ENCODE results near the gene UBE2L3. TPM values are rescaled to one million over a fixed set of nuclear protein-coding genes. Genes with fewer than 3 reads are reported as not detected.
A peak's percentile ranks its signal among the peaks of the same experiment; 100 is the strongest.
"Not testable (repeated sequence)": the region's sequence is repeated elsewhere in the genome, so short reads cannot be mapped to it uniquely, and the experiment has no call there.

Gene UBE2L3
- total and polyA plus RNA-seq, 4 donors: 37.2 to 63.0 (median 44.0) TPM

GRCh38 chr22:21563912-21564311, 3.6 kb upstream of the UBE2L3 start:
- WGBS, 2 donors: 97% methylated on average over 8 of the region's 8 CpGs
- H3K27ac ChIP-seq (ENCODE audit: low read depth in 1 of 2, low read length in 1 of 2): no peak overlapping the region
- TF ChIP-seq CTCF (IDR thresholded peaks at IDR 0.05; ENCODE audit: control extremely low read depth, extremely low read depth): no peak
- ATAC-seq (ENCODE audit: insufficient read depth, low FRiP score): no peak
- no peak for DNase-seq
- H3K4me3 ChIP-seq: no peak overlapping the region
- H3K4me1 ChIP-seq (ENCODE audit: control insufficient read depth in 5 of 5, insufficient read depth in 5 of 5, low read length in 5 of 5): peaks cover 2 to 6% (median 3%) of the 10 kb centered on the region in 5 donors
- no peaks in the 10 kb centered on the region for H3K27me3 ChIP-seq (ENCODE audit: control insufficient read depth in 3 of 3, insufficient read depth in 3 of 3, low read length in 2 of 3)
- H3K9ac ChIP-seq (ENCODE audit: insufficient read depth in 1 of 2, low read length in 2 of 2): no peak overlapping the region
- H3K9me3 ChIP-seq (ENCODE audit: control insufficient read depth in 4 of 4, insufficient read depth in 3 of 4, low read length in 3 of 4): no peaks in the 10 kb centered on the region
- no peaks in the 10 kb centered on the region for H3K36me3 ChIP-seq (ENCODE audit: control insufficient read depth in 4 of 4, insufficient read depth in 4 of 4, low read length in 4 of 4)

- H3K9ac ChIP-seq (ENCODE audit: insufficient read depth in 1 of 2, low read length in 2 of 2): no peak overlapping the region
- H3K4me1 ChIP-seq (ENCODE audit: control insufficient read depth in 5 of 5, insufficient read depth in 5 of 5, low read length in 5 of 5): peaks cover 3 to 11% (median 7%) of the 10 kb centered on the region in 5 donors
- H3K4me3 ChIP-seq: no peak overlapping the region
- ATAC-seq (ENCODE audit: insufficient read depth, low FRiP score) (no peak), DNase-seq (no peak)
- H3K9me3 ChIP-seq (ENCODE audit: control insufficient read depth in 4 of 4, insufficient read depth in 3 of 4, low read length in 3 of 4): no peaks in the 10 kb centered on the region
- H3K36me3 ChIP-seq (ENCODE audit: control insufficient read depth in 4 of 4, insufficient read depth in 4 of 4, low read length in 4 of 4): no peaks in the 10 kb centered on the region
- TF ChIP-seq CTCF (IDR thresholded peaks at IDR 0.05; ENCODE audit: control extremely low read depth, extremely low read depth): no peak
- H3K27ac ChIP-seq (ENCODE audit: low read depth in 1 of 2, low read length in 1 of 2): no peak overlapping the region
- no peaks in the 10 kb centered on the region for H3K27me3 ChIP-seq (ENCODE audit: control insufficient read depth in 3 of 3, insufficient read depth in 3 of 3, low read length in 2 of 3)
- WGBS, 2 donors: 84 to 93% methylated on average over 6 of the region's 6 CpGs
Observed at GRCh38 chr22:21564411-21564810, 3.1 kb upstream of the UBE2L3 start.

GRCh38 chr22:21568347-21569075, 997 bp downstream of the UBE2L3 start:
- Histone ChIP-seq H3K27me3 (ENCODE audit: control insufficient read depth in 3 of 3, insufficient read depth in 3 of 3, low read length in 2 of 3) (no peaks in the 10 kb centered on the region), H3K27ac (ENCODE audit: low read depth in 1 of 2, low read length in 1 of 2) (peak overlapping the region; percentile 95 to 96), H3K36me3 (ENCODE audit: control insufficient read depth in 4 of 4, insufficient read depth in 4 of 4, low read length in 4 of 4) (no peaks in the 10 kb centered on the region), H3K4me1 (ENCODE audit: control insufficient read depth in 5 of 5, insufficient read depth in 5 of 5, low read length in 5 of 5) (peaks cover 12 to 20% (median 19%) of the 10 kb centered on the region in 5 donors), H3K9me3 (ENCODE audit: control insufficient read depth in 4 of 4, insufficient read depth in 3 of 4, low read length in 3 of 4) (no peaks in the 10 kb centered on the region), H3K4me3 (peak overlapping the region; percentile 95), H3K9ac (ENCODE audit: insufficient read depth in 1 of 2, low read length in 2 of 2) (peak overlapping the region; percentile 80 to 93)
- ATAC-seq (ENCODE audit: insufficient read depth, low FRiP score) (no peak), DNase-seq (peak in 2 of 3 donors; percentile 32 to 37)
- WGBS, 2 donors: 2 to 3% methylated on average over 26 of the region's 26 CpGs
- no peak for TF ChIP-seq CTCF (IDR thresholded peaks at IDR 0.05; ENCODE audit: control extremely low read depth, extremely low read depth)

- H3K36me3 ChIP-seq (ENCODE audit: control insufficient read depth in 4 of 4, insufficient read depth in 4 of 4, low read length in 4 of 4); DNase-seq; H3K4me3 ChIP-seq; H3K9me3 ChIP-seq (ENCODE audit: control insufficient read depth in 4 of 4, insufficient read depth in 3 of 4, low read length in 3 of 4); H3K27me3 ChIP-seq (ENCODE audit: control insufficient read depth in 3 of 3, insufficient read depth in 3 of 3, low read length in 2 of 3); ATAC-seq (ENCODE audit: insufficient read depth, low FRiP score): not testable (repeated sequence)
- Histone ChIP-seq H3K9ac (ENCODE audit: insufficient read depth in 1 of 2, low read length in 2 of 2) (peak overlapping the region; percentile 80 to 93), H3K4me1 (ENCODE audit: control insufficient read depth in 5 of 5, insufficient read depth in 5 of 5, low read length in 5 of 5) (peaks cover 12 to 24% (median 21%) of the 10 kb centered on the region in 5 donors), H3K27ac (ENCODE audit: low read depth in 1 of 2, low read length in 1 of 2) (peak overlapping the region in 1 of 2 donors; percentile 95)
- WGBS, 2 donors: 58 to 69% methylated on average over 12 of the region's 12 CpGs
Observed at GRCh38 chr22:21569076-21569427, 1.5 kb downstream of the UBE2L3 start.

Data from lung (tissue), 12 donors.